ENCODE data around the gene AP1G2.
A peak's percentile ranks its signal among the peaks of the same experiment; 100 is the strongest.
"Not testable (repeated sequence)": the region's sequence is repeated elsewhere in the genome, so short reads cannot be mapped to it uniquely, and the experiment has no call there.

Gene AP1G2

GRCh38 chr14:23600322-23600707, 32.7 kb upstream of the AP1G2 start:
- no peak for DNase-seq

GRCh38 chr14:23594191-23594590, 26.6 kb upstream of the AP1G2 start:
- not testable (repeated sequence) for DNase-seq

DNA sequence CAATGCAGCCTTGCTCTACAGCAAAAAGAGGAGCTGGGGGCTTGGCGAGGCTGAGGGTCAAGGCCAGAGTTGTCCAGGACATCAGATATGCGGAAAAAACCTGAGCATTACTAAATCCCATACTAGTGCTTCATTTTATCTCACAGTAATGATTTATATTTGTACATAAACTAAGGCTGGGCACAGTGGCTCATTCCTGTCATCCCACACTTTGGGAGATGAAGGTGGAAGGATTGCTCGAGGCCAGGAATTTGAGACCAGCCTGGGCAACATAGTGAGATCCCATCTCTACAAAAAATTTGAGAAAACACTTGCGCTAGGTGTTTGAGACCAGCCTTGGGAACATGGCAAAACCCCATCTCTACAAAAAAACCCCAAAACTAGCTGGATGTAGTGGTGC, 22.6 kb upstream of the AP1G2 start:
- no peak for DNase-seq

- no peak for DNase-seq
Measured at GRCh38 chr14:23589606-23590005, 22.0 kb upstream of the AP1G2 start.

DNA sequence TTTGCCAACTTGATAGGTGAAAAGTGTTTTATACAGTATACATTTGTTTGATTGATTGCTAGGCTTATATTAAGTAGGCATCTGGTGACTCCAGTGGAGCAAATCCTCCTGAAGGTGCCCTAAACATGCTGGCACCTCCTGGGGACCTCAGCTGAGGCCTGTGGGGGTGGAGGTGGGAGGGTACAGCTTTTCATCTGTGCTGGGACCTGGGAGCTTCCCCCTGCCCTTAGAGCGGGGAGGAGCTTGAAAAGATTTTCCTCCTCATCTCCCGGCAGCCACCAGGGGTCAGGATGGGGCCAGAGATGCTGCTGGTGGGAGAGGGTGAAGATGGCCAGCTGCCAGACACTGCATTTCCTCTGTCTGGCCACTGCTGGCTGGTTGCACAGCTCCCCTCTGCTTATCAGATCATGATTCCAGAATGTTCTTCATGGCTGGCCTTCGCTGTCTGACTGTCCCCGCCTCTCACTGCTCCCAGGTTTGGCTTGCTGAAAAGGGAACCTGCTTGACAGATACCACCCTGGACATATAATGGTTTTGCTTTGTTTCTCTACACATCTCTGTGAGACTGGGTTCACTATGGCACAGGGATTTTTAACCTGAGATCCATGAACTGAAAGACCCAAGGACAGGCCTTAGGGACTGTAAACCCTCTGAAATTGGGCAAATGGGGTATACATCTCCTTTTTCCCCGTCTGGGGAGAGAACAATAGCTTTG, 21.4 kb upstream of the AP1G2 start:
- DNase-seq = peak; percentile 90

DNA sequence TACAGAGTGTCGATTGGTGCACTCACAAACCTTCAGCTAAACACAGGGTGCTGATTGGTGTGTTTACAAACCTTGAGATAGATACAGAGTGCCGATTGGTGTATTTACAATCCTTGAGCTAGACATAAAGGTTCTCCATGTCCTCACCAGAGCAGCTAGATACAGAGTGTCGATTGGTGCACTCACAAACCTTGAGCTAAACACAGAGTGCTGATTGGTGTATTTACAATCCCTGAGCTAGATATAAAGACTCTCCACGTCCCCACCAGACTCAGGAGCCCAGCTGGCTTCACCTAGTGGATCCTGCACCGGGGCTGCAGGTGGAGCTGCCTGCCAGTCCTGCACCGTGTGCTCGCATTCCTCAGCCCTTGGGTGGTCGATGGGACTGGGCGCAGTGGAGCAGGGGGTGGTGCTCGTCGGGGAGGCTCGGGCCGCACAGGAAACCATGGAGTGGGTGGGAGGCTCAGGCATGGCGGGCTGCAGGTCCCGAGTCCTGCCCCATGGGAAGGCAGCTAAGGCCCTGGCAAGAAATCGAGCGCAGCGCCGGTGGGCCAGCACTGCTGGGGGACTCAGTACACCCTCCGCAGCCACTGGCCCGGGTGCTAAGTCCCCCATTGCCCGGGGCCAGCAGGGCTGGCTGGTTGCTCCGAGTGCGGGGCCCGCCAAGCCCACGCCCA, 17.1 kb upstream of the AP1G2 start:
- DNase-seq = not testable (repeated sequence)

DNA sequence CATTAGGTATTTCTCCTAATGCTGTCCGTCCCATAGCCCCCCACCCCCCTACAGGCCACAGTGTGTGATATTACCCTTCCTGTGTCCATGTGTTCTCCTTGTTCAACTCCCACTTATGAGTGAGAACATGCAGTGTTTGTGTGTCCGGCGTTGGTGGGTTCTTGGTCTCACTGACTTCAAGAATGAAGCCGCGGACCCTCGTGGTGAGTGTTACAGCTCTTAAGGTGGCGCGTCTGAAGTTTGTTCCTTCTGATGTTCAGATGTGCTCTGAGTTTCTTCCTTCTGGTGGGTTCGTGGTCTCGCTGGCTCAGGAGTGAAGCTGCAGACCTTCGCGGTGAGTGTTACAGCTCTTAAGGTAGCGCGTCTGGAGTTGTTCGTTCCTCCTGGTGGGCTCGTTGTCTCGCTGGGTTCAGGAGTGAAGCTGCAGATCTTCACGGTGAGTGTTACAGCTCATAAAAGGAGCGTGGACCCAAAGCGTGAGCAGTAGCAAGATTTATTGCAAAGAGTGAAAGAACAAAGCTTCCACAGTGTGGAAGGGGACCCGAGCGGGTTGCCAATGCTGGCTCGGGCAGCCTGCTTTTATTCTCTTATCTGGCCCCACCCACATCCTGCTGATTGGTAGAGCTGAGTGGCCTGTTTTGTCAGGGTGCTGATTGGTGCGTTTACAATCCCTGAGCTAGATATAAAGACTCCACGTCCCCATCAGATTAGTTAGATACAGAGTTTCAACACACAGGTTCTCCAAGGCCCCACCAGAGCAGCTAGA, 16.4 kb upstream of the AP1G2 start:
- DNase-seq = not testable (repeated sequence)

DNA sequence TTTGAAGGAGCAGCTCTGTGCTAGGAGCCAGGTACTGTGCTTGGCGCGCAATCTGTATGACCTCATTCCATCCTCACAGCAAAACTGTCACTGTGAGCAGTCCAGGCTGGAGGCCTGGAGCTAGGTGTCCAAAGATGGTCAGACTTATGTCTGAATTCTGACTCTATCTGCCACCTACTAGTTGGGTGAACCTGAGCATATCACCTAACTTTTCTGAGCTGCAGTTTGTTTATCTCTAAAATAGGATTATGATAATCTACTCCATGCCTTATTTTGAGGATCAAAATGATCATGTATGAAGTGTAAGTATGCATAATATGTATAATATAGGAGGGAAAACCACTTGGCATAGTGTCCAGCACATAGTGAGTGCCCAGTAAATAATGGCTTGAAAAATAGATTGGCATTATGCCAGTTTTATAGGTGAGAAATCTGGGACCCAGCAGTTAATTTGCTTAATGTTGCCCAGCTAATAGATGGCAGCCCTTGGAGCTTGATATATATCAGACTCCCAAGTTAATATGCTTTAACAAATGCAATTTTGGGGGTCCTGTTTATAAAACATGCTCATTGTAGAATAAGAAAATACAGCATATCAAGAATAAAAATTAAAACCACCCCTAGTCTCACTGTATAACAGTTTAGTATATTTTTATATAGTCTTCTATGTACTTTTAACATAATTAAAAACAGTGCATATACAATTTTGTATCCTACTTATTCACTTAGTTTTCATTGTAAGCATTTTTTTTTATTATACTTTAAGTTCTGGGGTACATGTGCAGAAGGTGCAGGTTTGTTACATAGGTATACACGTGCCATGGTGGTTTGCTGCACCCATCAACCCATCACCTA, 15.5 kb upstream of the AP1G2 start:
- DNase-seq = no peak

- no peak for DNase-seq
Measured at GRCh38 chr14:23580948-23581281, 13.3 kb upstream of the AP1G2 start.

DNA sequence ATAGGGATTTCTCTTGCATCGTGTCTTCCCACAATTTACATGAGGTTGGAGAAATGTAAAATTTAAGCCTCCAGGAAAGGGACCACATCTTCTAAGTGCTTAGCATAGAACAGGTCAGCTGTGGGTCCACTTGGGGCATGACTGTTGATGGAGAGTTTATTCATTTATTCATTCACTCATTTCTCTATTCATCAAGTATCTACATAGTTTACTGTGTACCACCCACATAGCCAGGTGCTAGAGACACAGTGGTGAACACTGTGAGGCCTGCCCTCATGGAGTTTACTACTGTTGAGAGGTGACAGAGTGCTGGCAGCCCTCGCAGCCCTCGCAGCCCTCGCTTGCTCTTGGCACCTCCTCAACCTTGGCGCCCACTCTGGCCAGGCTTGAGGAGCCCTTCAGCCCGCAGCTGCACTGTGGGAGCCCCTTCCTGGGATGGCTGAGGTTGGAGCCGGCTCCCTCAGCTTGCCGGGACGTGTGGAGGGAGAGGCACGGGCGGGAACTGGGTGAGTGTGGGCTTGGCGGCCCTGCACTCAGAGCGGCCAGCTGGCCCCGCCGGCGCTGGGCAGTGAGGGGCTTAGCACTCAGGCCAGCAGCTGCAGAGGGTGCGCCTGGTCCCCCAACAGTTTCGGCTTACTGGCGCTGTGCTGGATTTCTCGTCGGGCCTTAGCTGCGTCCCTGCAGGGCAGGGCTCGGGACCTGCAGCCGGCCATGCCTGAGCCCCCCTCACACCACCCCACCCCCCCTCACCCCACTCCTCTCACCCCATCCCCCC, 12.7 kb upstream of the AP1G2 start:
- no peak for DNase-seq

DNA sequence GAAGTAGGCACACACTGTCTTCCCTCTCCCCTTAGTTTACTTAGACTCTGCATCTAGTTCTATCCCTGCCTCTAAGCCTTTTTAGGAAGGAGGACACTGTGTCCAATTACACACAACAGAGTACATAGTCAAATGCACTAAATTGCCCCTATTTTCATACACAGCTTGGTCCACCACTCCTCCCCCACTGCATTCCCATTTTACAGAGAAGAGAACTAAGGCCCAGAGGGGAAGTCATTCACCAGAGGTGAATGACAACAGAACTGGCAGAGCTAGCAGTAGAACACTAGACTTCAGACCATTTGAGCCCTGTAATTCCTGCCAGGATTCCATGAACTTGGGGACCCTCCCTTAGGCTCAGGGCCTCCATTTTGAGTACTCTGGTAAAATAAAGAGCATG, 12.1 kb upstream of the AP1G2 start:
- DNase-seq = no peak

- no peak for DNase-seq
Measured at GRCh38 chr14:23579311-23579630, 11.7 kb upstream of the AP1G2 start.

DNA sequence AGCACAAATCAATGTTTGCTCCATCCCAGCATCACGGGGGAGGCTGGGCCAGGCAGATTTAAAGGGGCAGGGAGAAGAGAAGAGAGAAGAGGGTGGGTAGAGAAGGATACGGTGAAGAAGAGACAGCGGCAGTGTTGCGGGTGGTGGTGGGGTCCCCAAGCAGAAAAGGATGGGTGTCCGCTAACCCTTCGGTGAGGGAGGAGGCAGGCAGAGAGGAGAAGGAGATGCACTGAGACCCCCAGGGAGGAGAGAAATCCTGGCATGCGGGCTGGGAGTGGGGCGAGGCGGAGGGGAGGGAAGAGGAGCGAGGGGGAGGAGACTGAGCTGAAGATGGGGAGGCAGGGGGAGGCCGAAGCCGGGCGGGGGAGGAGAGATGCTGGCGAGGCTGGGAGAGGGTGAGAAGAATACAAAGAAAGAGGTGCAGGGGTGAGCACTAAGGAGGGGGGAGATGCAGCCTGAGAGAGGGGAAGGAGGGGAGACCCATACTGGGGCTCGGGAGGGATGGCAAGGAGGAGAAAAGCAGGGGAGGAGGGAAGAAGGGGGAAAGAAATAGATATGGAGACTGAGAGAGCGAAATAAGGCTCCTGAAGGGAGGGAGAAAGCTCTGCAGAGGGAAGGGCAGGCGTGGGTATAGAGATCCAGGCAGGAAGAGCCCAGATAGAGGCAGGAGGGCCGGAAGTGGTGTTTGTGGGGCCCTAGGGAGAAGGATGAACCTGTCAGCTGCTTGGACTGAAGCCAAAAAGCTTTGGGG, 11.1 kb upstream of the AP1G2 start, which contains the start of gene JPH4:
Gene JPH4 (minus strand): TSS at position 231 of the 751 bp plus-strand sequence. CDS start 1,337 bp downstream, outside the sequence.
- DNase-seq = peak; percentile 31

DNA sequence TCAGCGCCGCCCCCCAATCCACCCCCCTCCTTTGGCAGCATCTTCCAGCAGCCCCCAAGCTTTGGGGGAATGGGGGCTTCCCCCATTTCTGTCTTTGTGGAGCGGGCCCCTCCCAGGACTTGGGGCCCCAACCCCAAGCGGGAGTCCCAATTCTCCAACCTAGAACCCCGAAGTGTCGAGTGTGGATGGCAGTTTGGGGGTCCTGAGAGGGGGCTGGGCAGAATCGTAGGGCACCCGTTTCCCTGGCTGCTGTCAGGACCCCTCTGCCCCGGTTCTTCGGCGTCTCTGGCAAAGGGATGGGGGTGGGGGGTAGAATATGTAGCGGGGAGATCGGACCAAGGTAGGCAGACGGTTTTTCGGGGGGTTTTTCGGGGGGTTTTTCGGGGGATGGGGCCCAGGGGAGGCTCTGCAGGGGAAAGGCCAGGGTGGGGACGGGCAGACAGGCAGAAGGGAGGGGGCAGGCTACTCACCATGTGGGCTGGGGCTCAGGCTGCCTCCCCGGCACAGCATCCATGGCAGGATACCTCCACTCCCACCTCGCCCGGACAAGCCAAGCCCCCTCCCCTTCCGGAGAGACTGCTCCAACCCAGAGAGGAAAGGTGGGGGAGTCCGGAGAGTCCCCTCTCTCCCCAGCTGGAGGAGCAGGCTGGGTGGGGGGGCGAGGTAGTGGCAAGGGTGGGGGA, 10.3 kb upstream of the AP1G2 start:
- no peak for DNase-seq

DNA sequence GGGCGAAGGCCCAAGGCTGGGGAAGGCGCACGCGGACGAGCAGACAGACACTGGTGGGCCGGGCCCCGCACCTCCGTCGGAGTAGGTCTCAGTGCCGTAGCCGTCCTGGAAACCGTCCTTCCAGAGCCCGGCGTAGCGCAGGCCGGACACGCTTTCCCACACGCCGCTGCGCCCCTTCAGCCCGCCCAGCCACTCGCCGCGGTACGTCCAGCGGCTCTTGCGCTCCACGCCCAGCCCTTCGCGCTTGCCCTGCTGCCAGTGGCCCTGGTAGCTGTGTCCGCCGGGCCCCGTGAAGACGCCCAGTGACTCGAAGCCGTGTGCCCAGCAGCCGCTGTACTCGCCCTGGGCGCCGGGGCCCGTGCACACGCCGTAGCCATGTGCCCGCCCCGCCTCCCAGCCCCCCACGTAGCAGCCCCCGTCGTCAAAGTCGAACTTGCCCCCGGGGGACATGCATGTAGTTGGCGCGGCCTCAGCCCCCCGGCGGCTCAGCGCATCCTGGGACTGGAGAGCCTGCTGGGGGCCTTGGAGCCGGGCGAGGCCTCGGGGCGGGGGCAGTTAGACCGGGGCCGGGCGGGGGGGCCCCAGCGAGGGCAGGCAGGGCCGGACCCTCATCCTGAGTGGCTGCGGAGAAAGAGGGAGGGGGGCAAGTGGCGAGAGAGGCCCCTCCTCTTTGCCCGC, 9.6 kb upstream of the AP1G2 start:
- peak; percentile 73 for DNase-seq

- peak; percentile 88 for DNase-seq
Measured at GRCh38 chr14:23573384-23574015, 5.9 kb upstream of the AP1G2 start.

DNA sequence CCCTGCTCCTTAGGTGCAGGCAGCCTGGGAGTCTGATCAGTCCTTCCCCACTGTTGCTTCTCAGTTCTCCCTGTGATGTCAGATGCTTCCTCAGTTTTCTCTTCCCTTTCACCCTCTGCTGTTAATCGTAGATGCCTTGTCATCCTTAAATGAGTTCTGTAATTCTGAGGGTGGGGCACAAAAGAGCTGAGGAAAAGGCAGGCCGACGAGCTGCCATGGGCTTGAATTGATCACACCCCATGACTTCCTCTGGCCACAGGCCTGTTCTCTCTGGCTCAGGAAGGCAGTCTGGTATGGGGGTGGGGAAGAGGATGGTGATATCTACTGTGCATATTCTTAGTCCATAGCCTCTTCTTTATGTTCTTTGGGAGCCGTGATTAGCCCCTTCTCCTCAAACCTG, 5.2 kb upstream of the AP1G2 start:
- DNase-seq = no peak

- DNase-seq = no peak
Measured at GRCh38 chr14:23572524-23572828, 4.9 kb upstream of the AP1G2 start.

DNA sequence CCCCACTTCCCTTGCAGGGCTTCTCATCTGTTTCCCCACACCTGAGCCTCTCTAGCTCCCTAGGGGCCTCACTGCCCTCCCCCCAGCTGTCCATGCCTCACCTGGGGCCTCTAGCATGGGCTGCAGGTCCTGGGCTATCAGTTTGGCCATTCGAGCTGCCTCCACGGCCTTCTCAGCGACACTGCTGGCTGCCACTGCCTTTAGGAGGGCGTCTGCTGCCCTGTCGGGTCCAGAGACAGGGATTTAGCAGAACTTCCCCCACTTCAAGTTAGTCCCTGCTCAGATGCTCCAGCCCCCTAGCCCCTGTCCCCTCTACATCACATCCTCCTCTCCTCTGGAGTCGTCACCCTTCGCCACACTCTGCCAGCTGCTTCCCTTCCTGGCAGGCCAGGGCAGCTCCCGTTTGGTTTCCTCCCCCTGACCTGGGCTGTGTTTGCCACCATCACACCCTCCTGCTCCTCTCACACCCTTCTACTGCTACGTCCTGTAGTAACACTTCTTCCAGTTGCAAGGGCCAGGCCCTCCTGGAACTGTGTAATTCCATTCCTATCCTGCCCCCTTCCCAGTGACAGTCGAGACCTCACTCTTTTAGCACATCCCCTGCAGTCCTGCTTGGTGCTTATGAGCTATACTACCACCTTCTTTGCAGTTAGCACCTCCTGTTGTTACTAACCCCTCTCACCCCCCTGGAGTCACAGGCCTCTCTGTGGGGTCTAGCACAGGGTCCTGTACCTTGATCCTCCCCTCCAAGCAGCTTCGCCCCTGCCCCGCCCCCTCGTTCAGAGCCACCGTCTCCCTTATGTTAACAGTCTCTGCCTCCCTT, 4.3 kb upstream of the AP1G2 start:
- DNase-seq = peak; percentile 33

Measured in DMS53 (cell line).